H1 (cell line): Measurements from ENCODE around the gene R3HDM4. TPM values are rescaled to one million over a fixed set of nuclear protein-coding genes. Genes with fewer than 3 reads are reported as not detected.

Experiments used
- ATF2 ChIP-seq: IDR thresholded peaks from 2 replicates; pipeline ENCODE4 v1.6.1; 2012; ENCODE audit warnings: low read length, inconsistent platforms
- CHD7 ChIP-seq: fragments of 300-600 bp; sonication (generic); IDR thresholded peaks from 2 replicates; pipeline ENCODE4 v1.7.1; 2012; ENCODE audit warnings: low read length, moderate library complexity, mild to moderate bottlenecking, inconsistent platforms; ENCODE audit not compliant: insufficient replicate concordance
- CTCF ChIP-seq, 3 experiments: IDR thresholded peaks; 1 replicate in 2 of 3; 2 replicates in 1 of 3; pipeline versions ENCODE4 v1.5.1 to v1.6.1; 2011; ENCODE audit warnings: low read length in 3 of 3, mild to moderate bottlenecking in 3 of 3, inconsistent platforms in 2 of 3, low read depth in 1 of 3, moderate library complexity in 1 of 3; ENCODE audit not compliant: insufficient read depth in 1 of 3; ENCODE audit errors: control extremely low read depth in 1 of 3
- SP4 ChIP-seq: IDR thresholded peaks from 2 replicates; pipeline ENCODE4 v1.6.1; 2012; ENCODE audit warnings: low read length, inconsistent platforms
- polyA plus RNA-seq, 7 experiments: library from polyadenylated mRNA; depleted of rRNA in 3 of 7; stranded (reverse) in 5 of 7; unstranded in 2 of 7; fragments of >200 nt in 5 of 7; fragments of 200-250 nt in 2 of 7; gene quantifications; 1 replicate in 5 of 7; 2 replicates in 1 of 7; 4 replicates in 1 of 7; pipeline versions ENCODE4 v1.2.1 to v1.2.3, GENCODE V29; 2011 to 2013; ENCODE audit warnings: missing spikeins in 2 of 7, mixed read lengths in 2 of 7
- total RNA-seq: library from RNA; stranded (reverse); fragmentation: NEBNext Ultra II Directional; extraction: Animal tissue kit (Norgen Biotek cat#: 25700); gene quantifications from 2 replicates; pipeline ENCODE4 v1.2.1, GENCODE V29; 2021
- TF ChIP-seq, protein P1 (sequence below): IDR thresholded peaks from 2 replicates; pipeline ENCODE4 v1.6.1; 2012; ENCODE audit warnings: inconsistent platforms

Gene R3HDM4
- total and polyA plus RNA-seq, 2 of the 8 experiments (the other 6 are each of a cell fraction or from before 2014, with no cell fraction given): 76.8 to 102 TPM

DNA sequence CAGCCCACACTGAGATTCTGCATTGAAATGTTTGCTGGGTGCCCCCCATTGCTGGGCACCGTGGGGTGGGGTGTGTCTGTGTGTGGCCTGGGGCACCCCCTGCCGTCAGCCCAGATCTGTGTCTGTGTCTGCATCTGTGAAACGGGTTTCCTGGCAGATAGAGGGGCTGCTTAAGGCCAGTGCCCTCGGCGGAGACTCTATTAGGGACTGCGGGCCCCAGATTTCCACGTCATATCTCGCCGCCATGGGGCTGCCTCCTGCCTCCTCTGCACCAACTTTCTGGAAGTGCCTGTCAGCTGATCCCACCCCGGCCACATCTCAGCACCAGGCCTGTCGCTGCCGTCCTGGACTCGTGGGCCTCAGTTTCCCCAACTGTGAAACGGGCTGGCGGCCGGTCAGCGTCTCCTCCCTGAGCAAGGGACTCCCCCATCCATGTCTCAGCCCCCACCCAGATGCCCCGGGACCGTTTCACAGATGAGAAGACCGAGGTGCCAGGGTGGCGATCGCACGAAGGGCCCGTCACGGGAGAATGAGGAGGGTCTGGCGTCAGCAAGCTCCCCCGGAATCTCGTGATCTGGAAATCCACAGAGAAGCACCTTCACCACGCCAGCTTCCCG lies 34.2 kb upstream of the R3HDM4 start (continued):
- no peak for TF ChIP-seq CTCF (IDR thresholded peaks at IDR 0.05; ENCODE audit: control extremely low read depth in 1 of 3, insufficient read depth in 1 of 3, low read depth in 1 of 3, low read length in 3 of 3)
- no peak for TF ChIP-seq ATF2
- TF ChIP-seq, protein P1, sequence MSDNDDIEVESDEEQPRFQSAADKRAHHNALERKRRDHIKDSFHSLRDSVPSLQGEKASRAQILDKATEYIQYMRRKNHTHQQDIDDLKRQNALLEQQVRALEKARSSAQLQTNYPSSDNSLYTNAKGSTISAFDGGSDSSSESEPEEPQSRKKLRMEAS: no peak
- TF ChIP-seq CHD7: no peak
- no peak for TF ChIP-seq SP4
